ENCODE results near the gene TSR1.

The TSR1 gene

DNA sequence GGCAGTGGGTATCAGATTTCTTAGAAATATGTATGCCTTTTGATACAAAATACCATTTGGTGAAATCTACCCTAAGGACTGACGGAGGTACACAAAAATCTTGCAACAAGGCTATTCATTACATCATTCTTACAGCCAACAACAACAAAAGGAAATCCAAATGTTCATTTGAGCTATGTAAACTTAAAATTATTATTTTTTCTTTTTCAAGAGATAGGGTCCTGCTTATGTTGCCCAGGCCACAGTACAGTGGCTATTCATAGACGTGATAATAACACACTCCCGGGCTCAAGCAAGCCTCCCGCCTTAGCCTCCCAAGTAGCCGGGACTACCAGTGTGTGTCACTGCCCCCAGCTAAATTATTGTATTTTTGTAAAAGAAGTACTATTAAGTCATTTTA lies 23.5 kb downstream of the TSR1 start:
- Histone ChIP-seq H3K4me3 (ENCODE audit: insufficient read depth, low read length, poor library complexity, severe bottlenecking) (no peak overlapping the region), H3K9me2 (replicated peaks; ENCODE audit: insufficient read depth, low read length) (no peaks in the 10 kb centered on the region), H3K9ac (ENCODE audit: low read length) (no peak overlapping the region), H3F3A (ENCODE audit: insufficient read depth) (peaks cover 15% of the 10 kb centered on the region), H3K36me3 (ENCODE audit: low read length) (no peaks in the 10 kb centered on the region), H3K27ac (ENCODE audit: low read depth, low read length) (no peak overlapping the region), H3K9me3 (ENCODE audit: insufficient read depth, low read length) (no peaks in the 10 kb centered on the region), H2AFZ (ENCODE audit: low read depth, low read length, severe bottlenecking) (no peak overlapping the region), H3K4me2 (ENCODE audit: low read depth, low read length, poor library complexity, severe bottlenecking) (no peak overlapping the region), H4K20me1 (ENCODE audit: low read depth, low read length) (no peaks in the 10 kb centered on the region), H3K27me3 (ENCODE audit: low read length) (no peaks in the 10 kb centered on the region), H3K79me2 (ENCODE audit: insufficient read depth, low read length) (no peaks in the 10 kb centered on the region)
- TF ChIP-seq, protein P1, sequence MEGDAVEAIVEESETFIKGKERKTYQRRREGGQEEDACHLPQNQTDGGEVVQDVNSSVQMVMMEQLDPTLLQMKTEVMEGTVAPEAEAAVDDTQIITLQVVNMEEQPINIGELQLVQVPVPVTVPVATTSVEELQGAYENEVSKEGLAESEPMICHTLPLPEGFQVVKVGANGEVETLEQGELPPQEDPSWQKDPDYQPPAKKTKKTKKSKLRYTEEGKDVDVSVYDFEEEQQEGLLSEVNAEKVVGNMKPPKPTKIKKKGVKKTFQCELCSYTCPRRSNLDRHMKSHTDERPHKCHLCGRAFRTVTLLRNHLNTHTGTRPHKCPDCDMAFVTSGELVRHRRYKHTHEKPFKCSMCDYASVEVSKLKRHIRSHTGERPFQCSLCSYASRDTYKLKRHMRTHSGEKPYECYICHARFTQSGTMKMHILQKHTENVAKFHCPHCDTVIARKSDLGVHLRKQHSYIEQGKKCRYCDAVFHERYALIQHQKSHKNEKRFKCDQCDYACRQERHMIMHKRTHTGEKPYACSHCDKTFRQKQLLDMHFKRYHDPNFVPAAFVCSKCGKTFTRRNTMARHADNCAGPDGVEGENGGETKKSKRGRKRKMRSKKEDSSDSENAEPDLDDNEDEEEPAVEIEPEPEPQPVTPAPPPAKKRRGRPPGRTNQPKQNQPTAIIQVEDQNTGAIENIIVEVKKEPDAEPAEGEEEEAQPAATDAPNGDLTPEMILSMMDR (IDR thresholded peaks at IDR 0.05; ENCODE audit: insufficient read depth, low read length, poor library complexity, severe bottlenecking), result no peak
- no peak for TF ChIP-seq EZH2phosphoT487 (conservative IDR thresholded peaks at IDR 0.05; ENCODE audit: low read length)

DNA sequence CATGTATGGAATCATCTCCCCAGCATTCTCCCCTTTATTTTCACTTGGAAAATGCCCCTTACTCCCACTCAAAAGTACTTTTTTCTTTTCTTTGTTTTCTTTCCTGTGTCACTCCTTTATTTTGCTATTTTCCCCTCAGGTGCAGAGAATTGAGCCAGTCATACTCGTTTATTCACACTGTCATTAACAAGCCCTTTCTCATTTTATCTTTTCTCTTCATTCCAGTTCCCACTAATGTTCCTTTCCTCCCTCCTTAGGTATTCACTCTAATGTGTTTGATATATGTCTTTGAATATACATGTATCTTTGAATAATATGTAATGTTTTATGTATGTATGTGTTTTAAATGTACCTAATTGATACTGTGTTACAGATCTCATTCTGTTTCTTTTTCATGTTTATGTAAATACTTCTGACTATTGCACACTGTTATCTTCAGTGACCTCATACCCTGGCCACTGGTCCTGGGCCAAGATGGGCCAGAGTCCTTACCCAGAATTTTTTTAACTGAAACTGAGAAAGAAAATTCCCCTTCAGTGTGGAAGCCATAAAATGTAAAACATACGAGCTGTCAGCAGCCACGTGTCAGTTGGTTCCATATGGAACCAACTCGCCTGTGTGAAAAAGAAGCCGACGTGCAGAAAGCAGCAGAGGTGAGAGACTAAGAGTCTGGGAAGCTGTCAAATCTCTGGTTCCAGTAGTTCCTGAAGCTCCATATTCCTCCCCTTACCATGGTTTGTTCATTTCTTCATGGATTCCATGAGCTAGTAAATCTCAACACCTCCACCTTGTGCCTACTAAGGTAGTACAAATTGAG lies 26.7 kb downstream of the TSR1 start:
- H3K9me3 ChIP-seq (ENCODE audit: insufficient read depth, low read length), result no peaks in the 10 kb centered on the region
- no peaks in the 10 kb centered on the region; the same call in 1 of the 2 replicates for H3K79me2 ChIP-seq (ENCODE audit: insufficient read depth, low read length)
- no peak overlapping the region for H3K4me3 ChIP-seq (ENCODE audit: insufficient read depth, low read length, poor library complexity, severe bottlenecking)
- H3K36me3 ChIP-seq (ENCODE audit: low read length), result no peaks in the 10 kb centered on the region
- peaks cover 7% of the 10 kb centered on the region; the same call in 1 of the 2 replicates for H3F3A ChIP-seq (ENCODE audit: insufficient read depth)
- no peak overlapping the region for H2AFZ ChIP-seq (ENCODE audit: low read depth, low read length, severe bottlenecking)
- no peaks in the 10 kb centered on the region for H4K20me1 ChIP-seq (ENCODE audit: low read depth, low read length)
- TF ChIP-seq, protein P1 (IDR thresholded peaks at IDR 0.05; ENCODE audit: insufficient read depth, low read length, poor library complexity, severe bottlenecking), result no peak
- TF ChIP-seq EZH2phosphoT487 (conservative IDR thresholded peaks at IDR 0.05; ENCODE audit: low read length), result no peak
- no peak overlapping the region for H3K4me2 ChIP-seq (ENCODE audit: low read depth, low read length, poor library complexity, severe bottlenecking)
- H3K9me2 ChIP-seq (replicated peaks; ENCODE audit: insufficient read depth, low read length), result no peaks in the 10 kb centered on the region
- no peak overlapping the region for H3K27ac ChIP-seq (ENCODE audit: low read depth, low read length)
- H3K9ac ChIP-seq (ENCODE audit: low read length), result no peak overlapping the region
- H3K27me3 ChIP-seq (ENCODE audit: low read length), result no peaks in the 10 kb centered on the region

DNA sequence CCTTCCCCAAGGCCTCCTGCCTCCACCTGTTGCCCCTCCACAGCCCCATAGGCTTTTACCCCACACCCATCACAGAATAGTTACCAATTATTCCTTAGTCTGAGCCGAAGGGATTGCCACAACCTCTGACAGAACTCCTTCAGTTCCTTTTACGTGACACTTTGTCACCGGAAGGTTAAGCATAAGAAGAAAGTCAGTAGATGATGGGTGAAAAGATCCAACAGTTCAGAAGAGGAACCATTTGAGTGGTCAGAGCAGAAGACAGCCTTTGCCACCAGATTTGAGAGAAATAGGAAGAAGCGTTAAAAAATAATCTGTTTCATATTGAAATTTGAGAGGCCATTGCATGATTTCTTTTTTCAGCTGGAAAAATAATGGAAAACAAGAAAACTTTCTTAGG lies 31.3 kb downstream of the TSR1 start:
- peaks cover 33% of the 10 kb centered on the region for H3K79me2 ChIP-seq (ENCODE audit: insufficient read depth, low read length)
- no peaks in the 10 kb centered on the region for H4K20me1 ChIP-seq (ENCODE audit: low read depth, low read length)
- H3K4me2 ChIP-seq (ENCODE audit: low read depth, low read length, poor library complexity, severe bottlenecking), result peak overlapping the region; percentile 82
- no peaks in the 10 kb centered on the region for H3K27me3 ChIP-seq (ENCODE audit: low read length)
- H3K9me2 ChIP-seq (replicated peaks; ENCODE audit: insufficient read depth, low read length), result no peaks in the 10 kb centered on the region
- H3K27ac ChIP-seq (ENCODE audit: low read depth, low read length), result no peak overlapping the region
- H3K4me3 ChIP-seq (ENCODE audit: insufficient read depth, low read length, poor library complexity, severe bottlenecking), result no peak overlapping the region
- no peaks in the 10 kb centered on the region for H3K36me3 ChIP-seq (ENCODE audit: low read length)
- no peaks in the 10 kb centered on the region for H3K9me3 ChIP-seq (ENCODE audit: insufficient read depth, low read length)
- H3F3A ChIP-seq (ENCODE audit: insufficient read depth), result peaks cover 7% of the 10 kb centered on the region; the same call in 1 of the 2 replicates
- no peak overlapping the region for H2AFZ ChIP-seq (ENCODE audit: low read depth, low read length, severe bottlenecking)
- TF ChIP-seq, protein P1 (IDR thresholded peaks at IDR 0.05; ENCODE audit: insufficient read depth, low read length, poor library complexity, severe bottlenecking), result no peak
- no peak for TF ChIP-seq EZH2phosphoT487 (conservative IDR thresholded peaks at IDR 0.05; ENCODE audit: low read length)
- 0 out of 2 replicates have a peak overlapping the region, but pooled peaks have one; percentile 90 for H3K9ac ChIP-seq (ENCODE audit: low read length)

Data from SU-DHL-6 (cell line).